ENCODE data around the gene OLFM3.

OLFM3 gene

DNA sequence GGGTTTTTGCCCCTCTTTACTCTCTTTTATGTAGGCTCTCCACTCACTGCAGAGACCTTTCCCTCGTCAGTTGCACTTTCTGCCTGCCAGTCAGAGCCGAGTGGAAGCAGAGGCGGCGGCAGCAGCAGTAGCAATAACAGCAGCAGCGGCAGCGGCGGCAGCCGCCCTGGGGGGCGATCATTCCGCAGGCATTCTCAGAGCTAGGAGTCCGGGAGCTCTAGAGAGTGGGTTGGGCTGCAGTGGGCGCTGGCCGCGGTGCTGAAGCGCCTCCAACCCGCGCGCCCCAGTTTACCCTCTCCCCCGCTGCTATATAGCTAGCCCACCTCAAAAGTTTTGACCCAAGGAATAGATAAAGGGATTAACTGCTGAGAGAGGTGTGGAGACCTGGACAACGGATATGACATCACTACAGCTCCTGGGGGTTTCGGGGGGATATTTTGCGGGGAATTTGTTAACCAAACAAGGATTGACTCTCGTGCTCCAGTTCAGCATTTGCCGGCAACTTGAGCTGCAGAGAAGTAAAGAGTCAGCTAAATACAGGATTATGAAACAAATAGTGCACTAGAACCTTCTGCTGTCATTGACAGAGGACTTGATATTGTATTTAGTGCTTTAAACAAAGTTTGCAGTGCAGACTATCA, at the start of gene OLFM3:
TSS of gene OLFM3 (minus strand) at position 102 of the 641 bp plus-strand sequence.
- DNase-seq (ENCODE audit: low read depth in 2 of 2): no peak
- TF ChIP-seq, protein P1, sequence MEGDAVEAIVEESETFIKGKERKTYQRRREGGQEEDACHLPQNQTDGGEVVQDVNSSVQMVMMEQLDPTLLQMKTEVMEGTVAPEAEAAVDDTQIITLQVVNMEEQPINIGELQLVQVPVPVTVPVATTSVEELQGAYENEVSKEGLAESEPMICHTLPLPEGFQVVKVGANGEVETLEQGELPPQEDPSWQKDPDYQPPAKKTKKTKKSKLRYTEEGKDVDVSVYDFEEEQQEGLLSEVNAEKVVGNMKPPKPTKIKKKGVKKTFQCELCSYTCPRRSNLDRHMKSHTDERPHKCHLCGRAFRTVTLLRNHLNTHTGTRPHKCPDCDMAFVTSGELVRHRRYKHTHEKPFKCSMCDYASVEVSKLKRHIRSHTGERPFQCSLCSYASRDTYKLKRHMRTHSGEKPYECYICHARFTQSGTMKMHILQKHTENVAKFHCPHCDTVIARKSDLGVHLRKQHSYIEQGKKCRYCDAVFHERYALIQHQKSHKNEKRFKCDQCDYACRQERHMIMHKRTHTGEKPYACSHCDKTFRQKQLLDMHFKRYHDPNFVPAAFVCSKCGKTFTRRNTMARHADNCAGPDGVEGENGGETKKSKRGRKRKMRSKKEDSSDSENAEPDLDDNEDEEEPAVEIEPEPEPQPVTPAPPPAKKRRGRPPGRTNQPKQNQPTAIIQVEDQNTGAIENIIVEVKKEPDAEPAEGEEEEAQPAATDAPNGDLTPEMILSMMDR (IDR thresholded peaks at IDR 0.05; ENCODE audit: low read depth, low read length): no peak
- no peak within 1 kb of the TSS for H3K4me3 ChIP-seq (replicated peaks in 1 of 2; ENCODE audit: low read depth in 2 of 2, low read length in 2 of 2)

DNA sequence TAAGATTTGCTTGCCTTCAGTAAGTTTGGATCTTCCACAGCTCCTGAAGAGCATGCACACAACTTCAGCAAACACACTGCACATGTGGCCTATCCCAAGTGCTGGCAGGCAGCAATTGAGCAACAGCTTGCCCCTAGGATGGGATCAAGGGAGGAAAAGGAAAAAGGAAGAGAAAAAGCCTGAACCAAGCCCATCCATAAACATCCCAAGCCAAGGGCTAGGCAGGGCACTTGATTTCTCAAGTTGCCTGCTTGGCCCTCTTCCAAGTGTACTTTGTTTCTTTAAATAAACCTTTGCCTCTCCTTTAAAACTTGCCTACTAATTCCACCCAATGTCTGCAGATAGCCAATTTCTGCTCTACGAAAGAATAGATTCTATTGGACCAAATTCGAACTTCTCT, 49.0 kb upstream of the OLFM3 start:
- no peak for DNase-seq (ENCODE audit: low read depth in 2 of 2)
- H3K4me3 ChIP-seq (replicated peaks in 1 of 2; ENCODE audit: low read depth in 2 of 2, low read length in 2 of 2): no peak overlapping the region
- TF ChIP-seq, protein P1 (IDR thresholded peaks at IDR 0.05; ENCODE audit: low read depth, low read length): no peak

DNA sequence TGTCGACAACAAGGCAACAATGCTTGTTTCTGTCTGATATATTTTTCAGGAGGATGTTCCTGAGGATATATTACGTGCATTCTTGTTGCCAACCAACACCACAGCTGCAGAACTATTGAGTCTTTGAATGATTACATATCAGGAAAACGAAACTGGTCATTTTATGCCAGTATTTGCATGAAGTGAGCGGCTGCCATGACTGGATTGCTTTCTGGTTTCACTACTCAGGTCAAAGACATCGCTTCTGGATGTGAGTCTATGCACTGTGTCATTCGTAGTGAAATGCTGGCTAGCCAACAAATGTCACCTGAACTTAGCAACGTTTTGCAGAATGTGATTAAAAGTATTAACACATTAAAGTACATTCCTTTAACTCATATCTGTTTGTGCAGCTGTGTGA, 35.8 kb upstream of the OLFM3 start:
- TF ChIP-seq, protein P1 (IDR thresholded peaks at IDR 0.05; ENCODE audit: low read depth, low read length): no peak
- DNase-seq (ENCODE audit: low read depth in 2 of 2): no peak
- no peak overlapping the region for H3K4me3 ChIP-seq (replicated peaks in 1 of 2; ENCODE audit: low read depth in 2 of 2, low read length in 2 of 2)

DNA sequence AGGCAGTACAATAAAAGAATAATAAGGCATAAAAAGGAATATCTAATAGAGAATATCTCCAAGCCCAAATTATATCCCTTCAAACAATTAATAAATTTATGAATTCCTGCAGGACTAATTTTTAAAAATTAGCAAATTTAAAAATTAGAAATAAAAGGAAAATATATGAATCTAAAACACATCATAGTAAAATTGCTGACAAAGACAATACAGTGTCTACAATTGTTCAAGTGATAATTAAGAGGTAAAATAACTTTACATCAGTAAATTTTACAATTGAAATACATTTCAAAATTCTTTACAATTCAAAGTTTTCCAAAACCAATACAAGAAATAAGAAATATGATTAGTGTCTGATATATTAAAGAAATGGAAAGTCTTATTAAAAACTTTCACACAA, 22.8 kb upstream of the OLFM3 start:
- no peak for DNase-seq (ENCODE audit: low read depth in 2 of 2)
- no peak overlapping the region for H3K4me3 ChIP-seq (replicated peaks in 1 of 2; ENCODE audit: low read depth in 2 of 2, low read length in 2 of 2)
- TF ChIP-seq, protein P1 (IDR thresholded peaks at IDR 0.05; ENCODE audit: low read depth, low read length): no peak

DNA sequence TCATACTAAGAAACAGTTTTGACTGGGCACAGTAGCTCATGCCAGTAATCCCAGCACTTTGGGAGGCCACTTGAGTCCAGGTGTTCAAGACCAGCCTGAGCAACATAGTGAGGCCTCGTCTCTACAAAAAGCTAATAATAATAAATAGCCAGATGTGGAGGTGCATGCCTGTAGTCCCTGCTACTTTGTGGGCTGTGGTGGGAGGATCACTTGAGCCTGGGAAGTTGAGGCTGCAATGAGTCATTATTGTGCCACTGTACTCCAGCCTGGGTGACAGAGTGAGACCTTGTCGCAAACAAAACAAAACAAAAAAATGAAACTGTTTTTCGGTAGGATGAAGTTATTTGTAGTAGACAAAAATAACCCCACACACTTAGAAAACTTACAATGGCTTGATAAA, 19.0 kb upstream of the OLFM3 start:
- H3K4me3 ChIP-seq (replicated peaks in 1 of 2; ENCODE audit: low read depth in 2 of 2, low read length in 2 of 2): no peak overlapping the region
- DNase-seq (ENCODE audit: low read depth in 2 of 2): no peak
- TF ChIP-seq, protein P1 (IDR thresholded peaks at IDR 0.05; ENCODE audit: low read depth, low read length): no peak

DNA sequence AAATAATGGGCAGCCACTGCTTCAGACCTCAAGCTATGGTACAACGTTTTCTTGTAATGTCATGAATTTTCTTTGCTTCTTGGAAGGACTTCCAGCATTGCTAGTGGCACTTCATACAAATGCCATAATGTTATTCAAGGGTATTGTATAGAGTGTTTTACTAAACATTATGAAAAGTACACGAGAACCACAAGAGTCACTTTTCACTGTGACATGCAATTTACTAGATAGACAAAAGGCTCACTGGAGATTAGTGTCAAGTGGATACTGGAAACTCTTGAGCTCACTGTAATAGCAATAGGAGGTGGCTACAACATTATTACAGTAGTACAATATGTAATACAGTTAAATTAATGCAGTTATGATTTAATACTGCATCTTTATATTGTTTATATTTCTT, 5.3 kb upstream of the OLFM3 start:
- no peak overlapping the region for H3K4me3 ChIP-seq (replicated peaks in 1 of 2; ENCODE audit: low read depth in 2 of 2, low read length in 2 of 2)
- no peak for DNase-seq (ENCODE audit: low read depth in 2 of 2)
- TF ChIP-seq, protein P1 (IDR thresholded peaks at IDR 0.05; ENCODE audit: low read depth, low read length): no peak
